NCI-H2196 (cell line): Measurements from ENCODE around the gene PPP4C.
"Not testable (repeated sequence)": the region's sequence is repeated elsewhere in the genome, so short reads cannot be mapped to it uniquely, and the experiment has no call there.

Source experiments
- DNase-seq: peaks from one replicate; lab custom pipeline; 2025; ENCODE audit not compliant: unreplicated experiment; lab: John Stamatoyannopoulos, UW

Gene PPP4C

DNA sequence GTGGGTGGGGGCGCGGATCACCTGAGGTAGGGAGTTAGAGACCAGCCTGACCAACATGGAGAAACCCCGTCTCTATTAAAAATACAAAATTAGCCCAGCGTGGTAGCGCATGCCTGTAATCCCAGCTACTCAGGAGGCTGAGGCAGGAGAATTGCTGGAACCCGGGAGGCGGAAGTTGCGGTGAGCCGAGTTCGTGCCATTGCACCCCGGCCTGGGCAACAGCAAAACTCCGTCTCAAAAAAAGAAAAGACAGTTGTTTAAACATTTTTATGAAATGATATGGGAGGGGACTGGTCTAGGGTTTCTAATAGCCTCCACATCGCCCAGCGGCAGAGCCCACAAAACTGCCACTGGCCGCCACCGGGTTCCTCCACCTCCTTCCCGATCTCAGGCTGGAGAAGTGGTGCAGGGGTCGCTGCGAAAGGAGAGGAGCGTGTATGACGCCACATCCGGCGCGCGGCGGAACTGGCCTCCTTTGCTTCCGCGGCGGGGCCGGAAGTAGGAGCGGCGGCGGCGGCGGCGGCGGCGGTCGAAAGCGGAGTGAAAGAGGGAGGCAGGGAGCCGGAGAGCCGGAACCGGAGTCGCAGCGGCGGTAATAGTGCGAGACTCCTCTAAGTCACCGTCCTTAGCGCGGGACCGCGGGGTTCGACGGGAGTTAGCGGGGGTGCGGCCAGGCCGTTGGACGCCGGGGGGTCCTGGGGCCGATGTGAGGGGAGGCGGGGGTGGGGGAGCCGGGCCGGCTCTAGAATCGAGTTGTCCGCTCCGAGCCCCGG lies at the start of gene PPP4C:
TSS of gene PPP4C (plus strand) at position 492 of the 773 bp plus-strand sequence. CDS start 384 bp downstream, outside the sequence.
- peak; percentile 90 for DNase-seq

DNA sequence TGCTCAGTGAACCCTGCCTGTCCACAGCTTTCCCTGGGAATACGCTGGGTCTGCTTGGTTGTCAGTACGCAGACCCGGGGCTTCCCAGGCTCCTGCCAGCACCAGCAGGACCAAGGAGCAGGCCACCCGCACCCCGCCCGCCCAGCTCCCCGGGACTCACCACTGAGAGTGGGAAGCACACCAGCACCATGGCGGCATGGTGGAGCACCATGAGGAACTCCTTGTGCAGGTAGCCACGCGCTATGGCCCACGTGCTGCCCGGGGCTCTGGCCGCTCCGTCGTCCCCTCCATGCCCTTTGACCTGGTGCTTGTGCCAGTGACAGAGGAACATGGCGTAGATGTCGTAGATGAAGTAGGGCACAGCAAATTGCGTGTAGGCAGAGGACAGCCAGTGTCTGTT lies 49.3 kb upstream of the PPP4C start:
- no peak for DNase-seq

DNA sequence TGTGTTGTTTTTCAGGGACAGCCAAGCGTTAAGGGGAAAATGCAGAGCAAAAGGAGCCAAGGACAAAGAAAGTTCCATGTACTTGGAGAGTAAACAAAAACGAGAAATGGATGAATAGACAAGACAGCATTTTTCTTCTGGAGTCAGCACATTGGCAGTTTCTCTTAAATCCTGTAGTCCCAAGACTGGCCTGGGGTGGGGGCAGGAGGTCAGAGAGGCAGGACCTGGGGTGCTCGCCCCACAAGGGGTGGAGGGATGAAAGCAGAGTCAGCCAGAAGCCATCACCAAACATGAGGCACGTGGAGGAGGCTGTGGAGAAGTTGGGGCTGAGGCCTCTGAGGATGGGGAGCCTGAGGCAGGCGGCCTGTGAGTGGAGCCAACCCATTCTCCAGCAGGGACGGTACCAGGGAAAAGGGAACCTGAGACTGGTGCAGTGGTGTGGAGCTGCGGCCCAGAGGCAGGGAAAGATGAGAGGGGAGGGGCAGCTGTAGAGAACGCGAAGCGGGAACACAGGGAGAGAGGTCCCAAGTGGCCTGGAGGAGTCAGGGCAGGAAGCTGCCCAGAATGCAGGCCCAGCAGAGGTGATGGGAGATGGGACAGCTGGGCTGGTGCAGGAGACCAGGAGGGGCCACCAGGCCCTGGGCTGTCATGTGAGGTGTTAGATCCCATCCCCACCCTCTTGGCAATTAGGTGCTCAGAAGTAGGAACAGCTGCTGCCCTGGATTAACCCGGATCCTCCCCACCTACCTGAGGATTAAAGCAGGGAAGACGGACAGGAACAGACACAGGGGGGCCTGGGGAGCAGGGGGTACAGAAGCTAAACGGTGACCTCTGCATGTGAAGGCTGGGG lies 48.0 kb upstream of the PPP4C start:
- DNase-seq: no peak

DNA sequence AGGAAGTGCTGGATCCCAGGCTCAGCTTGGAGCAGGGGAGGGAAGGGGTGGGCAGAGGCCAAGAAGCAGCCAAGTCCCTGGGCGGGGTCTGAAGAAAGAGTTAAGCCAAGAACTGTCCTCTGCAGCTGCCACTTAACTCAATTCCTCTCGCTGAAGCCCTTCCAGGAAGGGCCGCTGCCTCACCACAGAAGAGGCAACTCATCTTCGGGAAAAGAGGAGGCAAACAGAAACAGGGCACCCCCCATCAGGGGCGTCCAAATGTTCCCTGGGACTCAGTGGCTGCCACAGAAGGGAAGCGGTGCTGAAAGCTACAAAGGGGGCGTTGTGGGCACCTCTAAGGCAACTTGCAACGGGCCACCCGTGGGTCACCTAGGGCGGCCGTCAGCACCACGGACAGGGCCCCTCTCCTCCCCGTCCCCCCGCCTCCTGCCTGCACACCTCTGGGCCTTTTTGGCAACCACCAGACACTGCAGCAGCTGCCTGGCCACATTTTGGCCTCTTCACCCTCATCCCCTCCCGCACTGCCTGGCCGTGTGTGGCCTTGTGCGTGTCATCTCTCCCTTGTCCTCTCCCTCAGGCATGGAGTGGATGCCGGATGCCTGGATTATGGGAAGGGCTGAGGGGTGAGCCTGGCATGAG lies 47.2 kb upstream of the PPP4C start:
- DNase-seq: no peak

DNA sequence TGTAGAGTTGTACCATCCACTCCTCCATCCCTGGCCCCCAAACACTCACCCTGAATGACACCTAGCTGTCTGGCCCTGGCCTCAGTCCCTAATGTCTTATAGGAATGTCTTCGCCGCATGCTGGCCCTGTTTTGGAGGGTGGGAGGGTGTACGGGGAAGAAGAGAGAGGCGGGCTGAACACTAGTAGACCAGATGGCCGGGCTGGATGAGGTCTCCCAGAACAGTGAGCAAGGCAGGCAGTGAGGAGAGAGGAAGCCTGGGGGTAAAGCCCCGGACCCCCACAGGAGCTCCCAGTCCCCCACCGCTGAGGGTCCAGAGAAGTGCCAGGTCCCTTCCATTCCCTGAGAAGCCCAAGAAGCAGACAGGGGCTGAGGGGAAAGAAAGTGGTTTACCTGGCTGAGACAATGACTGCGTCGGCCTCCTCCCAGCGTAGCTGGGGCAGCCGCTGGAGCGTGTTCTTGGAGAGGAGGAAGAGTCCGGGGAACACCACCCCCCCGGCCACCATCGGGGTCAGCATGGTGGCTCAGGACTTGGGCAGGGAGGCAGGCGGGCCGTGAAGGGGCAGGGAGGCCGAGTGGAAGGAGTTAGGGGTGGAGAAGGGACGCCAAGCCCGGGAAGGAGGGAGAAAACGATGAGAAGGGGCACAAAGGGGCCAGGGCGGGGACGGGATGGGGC lies 45.6 kb upstream of the PPP4C start:
- DNase-seq: no peak

DNA sequence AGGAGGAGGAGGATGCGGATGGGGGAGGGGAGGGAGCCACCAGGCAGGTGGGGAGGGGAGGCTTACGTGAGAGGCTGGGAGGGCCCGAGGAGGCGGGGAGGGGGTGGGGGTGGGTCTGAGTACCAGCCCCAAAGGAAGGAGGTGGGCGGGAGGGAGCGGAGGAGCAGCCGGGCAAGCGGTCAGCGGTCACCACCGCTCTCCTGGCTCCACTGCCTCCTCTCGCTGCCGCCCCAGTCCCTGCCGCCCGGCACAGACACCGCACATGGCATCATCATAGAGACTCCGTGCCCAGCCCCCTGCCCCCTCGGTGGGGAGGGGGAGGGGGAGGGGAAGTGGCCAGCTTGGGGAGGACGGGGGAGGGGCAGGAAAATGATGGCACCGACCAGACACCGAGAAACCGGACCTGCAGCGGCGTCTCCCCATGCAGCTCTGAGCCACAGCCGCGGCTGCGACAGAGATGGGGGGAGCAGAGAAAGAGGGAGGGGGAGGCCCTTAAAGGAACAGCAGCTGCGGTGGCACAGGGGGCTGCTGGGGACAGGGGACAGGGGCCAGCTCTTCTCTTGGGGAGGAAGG lies 44.9 kb upstream of the PPP4C start, which contains the start of gene TLCD3B:
TSS of gene TLCD3B (minus strand) at position 431 of the 573 bp plus-strand sequence. CDS start 744 bp downstream, outside the sequence.
- DNase-seq: no peak

DNA sequence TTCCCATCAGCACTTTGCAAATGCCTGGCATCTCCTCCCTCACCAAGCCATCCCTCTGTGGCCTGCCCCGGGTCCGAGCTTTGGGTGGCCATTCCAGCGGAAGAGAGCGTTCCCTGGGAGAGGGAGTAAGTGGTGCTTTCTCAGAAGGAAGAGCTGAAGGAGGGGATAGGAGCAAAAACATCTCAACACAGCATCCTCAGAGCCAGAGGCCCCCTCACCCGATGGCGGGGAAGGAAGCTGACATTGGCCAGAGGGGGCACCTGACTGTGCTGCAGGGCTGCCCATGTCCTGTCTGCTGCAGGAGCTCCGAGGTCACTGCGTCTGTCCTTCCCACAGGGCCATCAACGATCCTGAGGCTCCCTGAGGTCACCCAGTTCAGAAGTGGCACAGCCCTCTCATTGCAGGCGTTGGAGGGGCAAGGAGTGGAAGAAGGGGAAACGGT lies 44.3 kb upstream of the PPP4C start:
- no peak for DNase-seq

DNA sequence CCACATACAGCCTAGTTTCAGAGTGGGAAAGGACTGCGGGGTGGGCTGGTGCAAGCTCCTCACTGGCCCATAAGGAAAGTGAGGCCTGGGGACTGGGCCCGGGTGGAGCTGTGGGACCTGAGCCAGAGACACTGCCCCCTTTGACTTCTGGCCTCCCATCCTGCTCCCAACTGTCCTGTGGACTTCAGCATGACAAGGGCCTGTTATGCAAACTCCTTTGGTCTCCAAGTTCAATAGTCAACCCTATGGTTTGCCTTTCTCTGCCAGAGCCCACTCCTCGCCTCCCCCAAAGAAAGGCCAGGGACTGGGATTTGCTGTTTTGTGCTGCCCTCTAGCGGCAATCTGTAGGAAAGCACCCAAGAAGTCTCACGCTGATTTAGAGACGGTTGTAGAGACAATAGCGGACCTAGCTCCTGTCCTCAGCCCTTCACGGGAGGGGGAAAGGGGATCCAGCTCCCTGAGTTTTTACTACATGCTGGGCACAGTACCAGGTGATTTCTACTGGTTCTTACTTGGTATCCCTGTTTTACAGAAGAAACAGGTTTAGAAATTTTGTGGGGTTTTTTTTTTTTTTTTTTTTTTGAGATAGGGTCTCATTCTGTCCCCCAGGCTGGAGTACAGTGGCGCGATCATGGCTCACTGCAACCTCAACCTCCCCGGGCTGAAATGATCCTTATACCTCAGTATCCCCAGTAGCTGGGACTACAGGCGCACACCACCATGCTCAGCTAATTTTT lies 43.5 kb upstream of the PPP4C start:
- DNase-seq: peak; percentile 77

DNA sequence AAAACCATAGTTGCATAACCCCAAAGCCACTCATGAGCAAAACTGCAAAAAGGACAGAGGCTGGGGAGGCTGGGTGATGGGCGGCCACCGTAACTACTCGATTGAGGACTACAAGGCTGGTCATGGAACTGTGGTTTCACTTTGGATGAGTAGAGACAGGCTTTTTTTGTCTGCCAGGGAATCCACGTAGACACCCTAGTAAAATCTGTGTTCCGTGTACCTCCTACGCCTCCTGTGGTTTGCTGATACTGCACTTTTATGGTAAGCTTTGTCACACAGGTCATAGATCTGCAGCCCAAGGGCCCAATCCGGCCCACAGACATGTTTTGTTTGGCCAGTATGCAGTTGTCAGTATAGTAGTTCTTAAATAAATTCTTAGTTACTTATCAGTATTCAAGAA lies 42.5 kb upstream of the PPP4C start:
- no peak for DNase-seq

DNA sequence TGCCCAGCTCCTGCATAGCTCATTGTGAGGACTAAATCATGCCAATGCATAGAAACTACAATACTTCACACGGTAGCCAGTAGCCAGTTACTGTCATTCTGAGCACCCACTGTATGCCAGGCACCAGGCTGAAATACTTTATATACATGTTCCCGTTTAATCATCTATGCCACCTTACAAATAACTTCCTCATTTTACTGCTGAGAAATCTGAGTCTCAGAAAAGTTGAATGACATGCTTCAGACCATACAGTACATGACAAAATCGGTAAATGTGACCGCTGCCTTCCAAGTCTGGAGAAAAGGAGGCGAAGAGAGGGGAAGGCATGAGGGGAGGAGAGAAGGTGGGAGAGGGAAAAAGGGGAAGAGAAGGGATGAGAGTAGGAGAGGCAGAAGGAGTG lies 35.6 kb upstream of the PPP4C start:
- no peak for DNase-seq

DNA sequence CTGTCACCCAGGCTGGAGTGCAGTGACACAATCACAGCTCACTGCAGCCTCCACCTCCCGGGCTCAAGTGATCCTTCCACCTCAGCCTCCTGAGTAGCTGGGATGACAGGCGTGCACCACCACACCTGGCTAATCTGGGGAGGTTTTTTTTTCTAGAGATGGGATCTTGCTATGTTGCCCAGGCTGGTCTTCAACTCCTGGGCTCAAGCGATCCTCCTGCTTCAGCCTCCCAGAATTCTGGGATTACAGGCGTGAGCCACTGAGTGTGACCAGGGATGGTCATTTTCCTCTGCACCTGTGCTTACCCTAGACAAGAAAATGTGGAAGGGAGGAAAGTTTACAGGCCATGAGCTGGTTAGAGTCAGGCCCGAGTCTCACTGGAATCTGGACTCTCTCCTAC lies 35.1 kb upstream of the PPP4C start:
- not testable (repeated sequence) for DNase-seq

DNA sequence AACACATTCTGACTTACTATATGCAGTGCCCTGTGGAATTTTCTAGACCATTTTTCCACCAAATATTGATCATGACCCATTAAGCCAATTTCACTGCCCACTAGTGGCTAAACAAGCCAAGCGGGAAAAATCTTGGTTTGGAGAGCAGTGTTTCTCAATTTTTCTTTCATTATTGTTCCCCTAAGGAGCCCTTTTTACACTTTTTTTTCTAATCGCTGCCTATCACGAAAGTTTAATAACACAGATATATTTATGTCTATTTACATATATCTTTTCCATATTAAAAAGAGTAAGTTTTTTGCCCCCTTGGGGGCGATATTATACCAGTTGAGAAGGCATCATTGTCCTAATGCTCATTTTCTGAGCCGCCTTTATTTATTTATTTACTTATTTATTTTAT lies 34.0 kb upstream of the PPP4C start:
- DNase-seq: peak; percentile 40

DNA sequence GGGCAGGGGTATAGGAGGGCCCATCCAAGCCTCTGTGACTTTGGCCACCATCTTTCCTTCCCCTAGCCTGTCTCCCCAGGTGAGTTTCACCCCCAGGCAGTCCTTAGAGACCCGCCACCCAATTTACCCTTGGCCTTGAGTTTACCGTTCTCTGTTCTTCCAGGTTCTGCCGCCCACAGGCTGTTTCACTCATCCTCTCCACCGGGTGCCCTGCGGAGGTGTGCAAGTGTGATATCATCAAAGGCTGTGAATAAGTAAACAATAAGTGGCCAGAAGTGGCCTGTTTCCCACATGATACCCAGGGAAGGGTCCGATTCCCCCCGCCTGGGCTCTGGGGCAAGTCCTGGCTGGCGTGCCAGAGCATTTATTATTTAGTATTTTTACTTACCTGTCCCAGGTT lies 29.6 kb upstream of the PPP4C start:
- no peak for DNase-seq

DNA sequence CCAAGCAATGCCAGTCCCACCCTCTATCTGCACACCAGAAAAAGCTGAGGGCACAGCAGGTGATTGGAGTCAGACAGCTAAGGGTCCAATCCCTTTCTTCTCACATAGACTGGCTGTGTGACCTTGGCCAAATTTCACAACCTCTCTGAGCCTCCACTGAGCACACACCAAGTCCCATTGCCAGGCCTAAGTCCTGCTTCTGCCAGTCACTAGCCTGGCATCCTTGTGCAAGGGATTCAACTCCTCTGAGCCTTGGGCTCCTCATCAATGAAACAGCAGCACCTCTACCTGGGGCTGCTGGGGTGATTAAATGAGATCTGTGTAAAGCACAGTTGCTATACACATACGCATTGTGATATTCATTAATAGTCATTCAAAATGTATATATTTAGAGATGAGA lies 29.2 kb upstream of the PPP4C start:
- DNase-seq: no peak

DNA sequence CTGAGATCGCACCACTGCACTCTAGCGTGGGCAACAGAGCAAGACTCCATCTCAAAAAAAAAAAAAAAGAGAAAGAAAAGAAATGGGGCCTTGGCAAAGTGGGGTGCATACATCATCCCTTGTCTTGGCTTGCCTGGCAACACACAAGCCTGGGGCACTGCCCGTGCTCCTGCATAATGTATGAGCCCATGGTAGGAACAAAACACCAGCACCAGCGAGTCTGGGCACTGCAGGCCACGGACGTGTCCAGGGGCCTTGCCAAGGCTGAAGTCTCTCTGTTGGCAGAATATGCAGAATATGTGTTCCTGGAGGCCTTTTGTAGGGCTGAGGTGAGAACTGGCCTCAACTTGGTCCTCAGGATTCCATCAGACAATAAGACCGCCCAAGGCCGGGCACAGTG lies 25.9 kb upstream of the PPP4C start:
- no peak for DNase-seq

DNA sequence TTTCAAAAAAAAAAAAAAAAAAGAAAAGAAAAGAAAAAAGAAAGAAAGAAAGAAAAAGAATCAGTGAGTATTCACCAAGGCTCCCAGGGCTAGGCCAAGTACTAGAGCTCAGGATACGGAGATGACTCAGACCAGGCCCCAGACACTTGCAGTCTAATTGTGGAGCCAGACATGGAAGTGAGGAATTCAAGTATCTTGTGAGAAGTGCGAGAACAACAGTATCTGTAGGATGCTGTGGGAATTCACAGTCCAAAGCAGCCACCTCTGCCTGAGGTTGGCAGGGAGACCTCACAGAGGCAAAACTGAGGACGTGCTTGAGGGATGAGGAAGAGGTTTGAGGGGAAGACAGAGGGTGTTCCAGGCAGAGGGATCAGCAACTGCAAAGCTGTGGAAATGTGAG lies 24.3 kb upstream of the PPP4C start:
- no peak for DNase-seq

DNA sequence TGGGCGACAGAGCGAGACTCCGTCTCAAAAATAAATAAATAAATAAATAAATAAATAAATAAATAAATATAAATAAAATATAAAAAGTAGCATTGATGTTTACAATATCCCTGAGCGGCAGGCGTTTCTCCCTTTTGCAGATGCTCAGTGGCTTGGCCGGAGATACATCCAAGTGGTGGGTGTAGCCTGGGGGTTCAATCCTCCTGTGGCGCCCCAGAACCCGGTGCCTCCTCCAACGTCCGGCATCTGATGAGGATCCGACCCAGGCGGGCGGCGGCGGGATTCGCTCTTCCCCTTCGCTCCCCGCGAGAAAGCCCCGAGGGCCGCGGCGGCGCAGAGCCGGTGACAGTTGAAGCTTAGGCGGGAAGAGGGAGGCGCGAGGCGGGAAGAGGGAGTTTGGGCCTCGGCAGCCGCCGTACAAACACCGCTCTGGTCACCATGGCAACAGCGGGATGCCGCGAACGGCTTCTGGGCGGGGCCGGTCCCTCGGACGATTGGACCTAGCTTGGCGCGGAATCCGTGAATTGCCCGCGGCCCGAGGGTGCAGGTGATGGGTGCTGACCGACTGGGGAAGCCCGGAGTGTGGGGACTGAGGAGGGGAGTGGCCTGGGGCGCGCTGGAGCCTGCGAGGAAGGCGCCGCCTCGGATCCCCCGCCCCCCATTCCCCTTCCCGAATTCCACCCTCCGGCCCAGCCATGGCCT lies 23.0 kb upstream of the PPP4C start:
- peak; percentile 96 for DNase-seq

DNA sequence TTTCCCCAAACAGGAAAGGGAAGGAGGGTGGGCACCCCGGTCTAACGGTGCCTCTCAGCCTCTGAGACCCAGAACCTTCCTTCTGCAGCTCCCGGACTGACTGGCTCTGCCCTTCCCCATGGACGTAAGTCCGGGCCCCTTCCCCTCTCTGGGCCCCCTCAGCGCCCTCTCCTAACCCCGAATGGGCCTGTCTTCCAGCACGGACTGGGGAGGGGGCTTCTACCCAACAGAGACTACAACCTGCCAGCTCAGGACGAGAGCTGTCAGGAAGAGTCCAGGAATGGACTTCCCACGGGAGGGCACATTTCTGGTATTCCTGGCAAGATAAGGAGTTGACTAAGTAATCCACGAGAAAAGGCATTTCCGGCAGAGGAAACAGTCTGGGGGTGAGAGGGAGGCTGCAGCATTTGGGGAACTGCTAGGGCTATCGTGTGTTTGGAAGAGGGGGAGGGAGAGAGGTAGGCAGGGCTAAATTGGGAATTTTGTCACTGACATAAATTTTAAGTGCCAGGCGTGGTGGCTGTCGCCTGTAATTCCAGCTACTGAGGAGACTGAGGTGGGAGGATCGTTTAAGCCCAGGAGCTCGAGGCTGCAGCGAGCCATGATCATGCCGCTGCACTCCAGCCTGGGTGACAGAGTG lies 22.3 kb upstream of the PPP4C start:
- no peak for DNase-seq

DNA sequence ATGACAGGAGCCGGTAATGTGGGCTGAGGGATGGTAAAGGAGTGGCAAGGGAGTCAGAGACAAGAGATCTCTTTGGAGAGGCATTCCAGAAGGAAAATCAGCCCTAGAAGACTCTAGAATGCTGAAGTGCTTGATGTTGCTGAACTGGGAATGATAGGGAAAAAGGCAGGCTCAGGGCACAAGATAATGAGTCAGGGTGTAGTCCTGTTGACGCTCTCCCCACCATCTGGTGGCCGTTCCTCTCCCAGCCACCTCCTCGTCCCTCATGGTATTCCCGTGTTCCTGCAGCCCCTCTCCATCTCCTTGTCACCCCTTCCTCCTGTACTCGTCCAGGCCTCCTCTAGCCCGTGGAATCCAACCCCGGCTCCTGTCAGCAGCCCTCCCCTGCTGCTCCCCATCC lies 21.3 kb upstream of the PPP4C start:
- no peak for DNase-seq
